Nephron (organoid): ENCODE data around the gene TRAPPC4.
"Not testable (repeated sequence)": the region's sequence is repeated elsewhere in the genome, so short reads cannot be mapped to it uniquely, and the experiment has no call there.

Experiments used
- H3K27ac Mint-ChIP-seq, 3 experiments: 2 replicates each; pipeline ENCODE4 v1.8.0; 2020; ENCODE audit warnings: mixed read lengths in 3 of 3, mild to moderate bottlenecking in 2 of 3, moderate library complexity in 1 of 3
- H3K27me3 Mint-ChIP-seq: 2 replicates; pipeline ENCODE4 v1.8.0; 2021; ENCODE audit warnings: low read depth, mild to moderate bottlenecking, moderate library complexity, mixed read lengths
- H3K36me3 Mint-ChIP-seq: 2 replicates; pipeline ENCODE4 v1.8.0; 2020; ENCODE audit warnings: low read depth, mixed read lengths
- H3K4me1 Mint-ChIP-seq: 2 replicates; pipeline ENCODE4 v1.8.0; 2020; ENCODE audit warnings: mixed read lengths
- H3K4me3 Mint-ChIP-seq, 3 experiments: 2 replicates each; pipeline ENCODE4 v1.8.0; 2020; ENCODE audit warnings: mild to moderate bottlenecking in 3 of 3, mixed read lengths in 3 of 3, moderate library complexity in 2 of 3
- H3K9me3 Mint-ChIP-seq: 2 replicates; pipeline ENCODE4 v1.8.0; 2020; ENCODE audit warnings: mixed read lengths
- TF ChIP-seq, protein P1 (sequence below), 3 experiments: fragments of 200-600 bp; sonication (generic); IDR thresholded peaks; one replicate each; pipeline ENCODE4 v1.5.0; 2021; ENCODE audit warnings: antibody characterized with exemption in 3 of 3; ENCODE audit not compliant: unreplicated experiment in 3 of 3

TRAPPC4 gene

GRCh38 chr11:118980191-118980881 is 38.2 kb upstream of the TRAPPC4 start:
- no peaks in the 10 kb centered on the region for H3K9me3 Mint-ChIP-seq
- no peaks in the 10 kb centered on the region for H3K36me3 Mint-ChIP-seq
- H3K27me3 Mint-ChIP-seq = peaks cover 6% of the 10 kb centered on the region
- H3K4me3 Mint-ChIP-seq = peak overlapping the region in 1 of 3 experiments; percentile 14
- TF ChIP-seq, protein P1, sequence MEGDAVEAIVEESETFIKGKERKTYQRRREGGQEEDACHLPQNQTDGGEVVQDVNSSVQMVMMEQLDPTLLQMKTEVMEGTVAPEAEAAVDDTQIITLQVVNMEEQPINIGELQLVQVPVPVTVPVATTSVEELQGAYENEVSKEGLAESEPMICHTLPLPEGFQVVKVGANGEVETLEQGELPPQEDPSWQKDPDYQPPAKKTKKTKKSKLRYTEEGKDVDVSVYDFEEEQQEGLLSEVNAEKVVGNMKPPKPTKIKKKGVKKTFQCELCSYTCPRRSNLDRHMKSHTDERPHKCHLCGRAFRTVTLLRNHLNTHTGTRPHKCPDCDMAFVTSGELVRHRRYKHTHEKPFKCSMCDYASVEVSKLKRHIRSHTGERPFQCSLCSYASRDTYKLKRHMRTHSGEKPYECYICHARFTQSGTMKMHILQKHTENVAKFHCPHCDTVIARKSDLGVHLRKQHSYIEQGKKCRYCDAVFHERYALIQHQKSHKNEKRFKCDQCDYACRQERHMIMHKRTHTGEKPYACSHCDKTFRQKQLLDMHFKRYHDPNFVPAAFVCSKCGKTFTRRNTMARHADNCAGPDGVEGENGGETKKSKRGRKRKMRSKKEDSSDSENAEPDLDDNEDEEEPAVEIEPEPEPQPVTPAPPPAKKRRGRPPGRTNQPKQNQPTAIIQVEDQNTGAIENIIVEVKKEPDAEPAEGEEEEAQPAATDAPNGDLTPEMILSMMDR (IDR thresholded peaks at IDR 0.05; ENCODE audit: unreplicated experiment in 3 of 3) = no peak
- H3K4me1 Mint-ChIP-seq = peaks cover 10% of the 10 kb centered on the region
- peak overlapping the region in 2 of 3 experiments; percentile 38 to 65 for H3K27ac Mint-ChIP-seq

DNA sequence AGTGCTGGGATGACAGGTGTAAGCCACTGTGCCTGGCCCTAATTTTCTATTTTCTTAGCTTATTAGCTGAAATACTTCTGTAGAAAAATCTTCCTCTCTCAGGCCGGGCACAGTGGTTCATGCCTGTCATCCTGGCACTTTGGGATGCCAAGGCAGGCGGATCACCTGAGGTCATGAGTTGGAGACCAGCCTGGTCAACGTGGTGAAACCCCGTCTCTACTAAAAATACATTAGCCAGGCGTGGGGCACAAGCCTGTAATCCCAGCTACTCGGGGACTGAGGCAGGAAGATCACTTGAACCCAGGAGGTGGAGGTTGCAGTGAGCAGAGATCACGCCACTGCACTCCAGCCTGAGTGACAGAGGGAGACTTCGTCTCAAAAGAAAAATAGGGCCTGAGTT is 34.2 kb upstream of the TRAPPC4 start:
- not testable (repeated sequence) for H3K36me3 Mint-ChIP-seq, H3K27ac Mint-ChIP-seq, H3K9me3 Mint-ChIP-seq, H3K4me1 Mint-ChIP-seq, H3K4me3 Mint-ChIP-seq, H3K27me3 Mint-ChIP-seq

DNA sequence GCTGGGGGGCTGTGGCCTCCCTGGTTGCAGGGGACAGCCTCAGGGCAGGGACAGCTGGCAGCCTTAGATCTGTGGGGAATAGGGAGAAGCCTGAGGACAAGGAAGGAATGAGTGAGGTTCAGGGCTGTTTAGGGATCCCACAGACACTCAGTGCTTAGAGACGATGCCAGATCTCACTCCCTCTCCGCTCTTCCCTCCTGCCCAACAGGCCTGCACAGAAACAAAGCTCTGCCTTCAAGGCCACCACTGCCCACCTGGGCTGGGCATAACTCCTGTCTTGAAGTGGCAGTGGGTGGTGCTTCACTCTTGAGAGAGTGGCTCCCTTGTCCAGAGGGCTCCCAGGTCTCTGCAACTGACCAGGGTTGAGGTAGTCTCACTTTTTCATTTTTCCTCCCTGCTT is 33.7 kb upstream of the TRAPPC4 start:
- H3K9me3 Mint-ChIP-seq = no peaks in the 10 kb centered on the region
- H3K4me1 Mint-ChIP-seq = peaks cover under 1% of the 10 kb centered on the region
- H3K27ac Mint-ChIP-seq = no peak overlapping the region
- TF ChIP-seq, protein P1 (IDR thresholded peaks at IDR 0.05; ENCODE audit: unreplicated experiment in 3 of 3) = no peak
- no peaks in the 10 kb centered on the region for H3K36me3 Mint-ChIP-seq
- no peak overlapping the region for H3K4me3 Mint-ChIP-seq
- H3K27me3 Mint-ChIP-seq = peaks cover 6% of the 10 kb centered on the region

GRCh38 chr11:118988280-118988679 is 30.3 kb upstream of the TRAPPC4 start:
- Mint-ChIP-seq H3K27ac (no peak overlapping the region), H3K4me3 (no peak overlapping the region), H3K36me3 (peaks cover 7% of the 10 kb centered on the region), H3K9me3 (no peaks in the 10 kb centered on the region), H3K4me1 (no peaks in the 10 kb centered on the region), H3K27me3 (no peaks in the 10 kb centered on the region)
- TF ChIP-seq, protein P1 (IDR thresholded peaks at IDR 0.05; ENCODE audit: unreplicated experiment in 3 of 3) = no peak

- H3K27me3 Mint-ChIP-seq, H3K4me1 Mint-ChIP-seq, H3K4me3 Mint-ChIP-seq, H3K9me3 Mint-ChIP-seq: not testable (repeated sequence)
- Mint-ChIP-seq H3K27ac (peak overlapping the region in 1 of 3 experiments; percentile 58), H3K36me3 (peaks cover 11% of the 10 kb centered on the region)
Measured at GRCh38 chr11:118991486-118992038, 27.0 kb upstream of the TRAPPC4 start.

- Mint-ChIP-seq H3K4me3 (peak overlapping the region; percentile 89 to 99 (median 94)), H3K9me3 (no peaks in the 10 kb centered on the region), H3K4me1 (peaks cover 23% of the 10 kb centered on the region), H3K27me3 (no peaks in the 10 kb centered on the region), H3K36me3 (peaks cover 23% of the 10 kb centered on the region), H3K27ac (peak overlapping the region; percentile 73 to 79 (median 78))
- TF ChIP-seq, protein P1 (IDR thresholded peaks at IDR 0.05; ENCODE audit: unreplicated experiment in 3 of 3) = peak in 2 of 3 experiments; percentile 13 to 25
Measured at GRCh38 chr11:118996926-118997626, 21.5 kb upstream of the TRAPPC4 start.
